22Rv1 (cell line): ENCODE data around the gene IFITM1.
"Not testable (repeated sequence)": the region's sequence is repeated elsewhere in the genome, so short reads cannot be mapped to it uniquely, and the experiment has no call there.

Experiments
- H3K27ac ChIP-seq: fragments of 450-650 bp; 2 replicates; pipeline ENCODE4 v1.5.1; 2017
- ZFX ChIP-seq: fragments of 450-650 bp; IDR thresholded peaks from 2 replicates; pipeline ENCODE4 v1.6.1; 2017; ENCODE audit warnings: antibody characterized with exemption, borderline replicate concordance
- TF ChIP-seq, protein P1 (sequence below): fragments of 450-650 bp; IDR thresholded peaks from 2 replicates; pipeline ENCODE4 v1.5.1; 2017; ENCODE audit warnings: mild to moderate bottlenecking

Gene IFITM1

DNA sequence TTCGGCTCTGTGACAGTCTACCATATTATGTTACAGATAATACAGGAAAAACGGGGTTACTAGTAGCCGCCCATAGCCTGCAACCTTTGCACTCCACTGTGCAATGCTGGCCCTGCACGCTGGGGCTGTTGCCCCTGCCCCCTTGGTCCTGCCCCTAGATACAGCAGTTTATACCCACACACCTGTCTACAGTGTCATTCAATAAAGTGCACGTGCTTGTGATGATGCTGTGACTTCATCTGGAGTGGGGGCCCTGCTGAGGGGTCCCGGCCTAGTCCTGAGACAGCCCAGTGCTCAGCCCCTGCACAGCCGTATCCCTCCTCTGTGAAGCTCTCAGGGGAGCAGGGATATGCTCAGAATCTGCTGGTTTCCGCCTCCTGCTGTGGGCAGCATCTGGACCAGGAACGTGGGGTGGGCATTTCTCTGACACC lies 1.2 kb downstream of the IFITM1 start:
- TF ChIP-seq, protein P1, sequence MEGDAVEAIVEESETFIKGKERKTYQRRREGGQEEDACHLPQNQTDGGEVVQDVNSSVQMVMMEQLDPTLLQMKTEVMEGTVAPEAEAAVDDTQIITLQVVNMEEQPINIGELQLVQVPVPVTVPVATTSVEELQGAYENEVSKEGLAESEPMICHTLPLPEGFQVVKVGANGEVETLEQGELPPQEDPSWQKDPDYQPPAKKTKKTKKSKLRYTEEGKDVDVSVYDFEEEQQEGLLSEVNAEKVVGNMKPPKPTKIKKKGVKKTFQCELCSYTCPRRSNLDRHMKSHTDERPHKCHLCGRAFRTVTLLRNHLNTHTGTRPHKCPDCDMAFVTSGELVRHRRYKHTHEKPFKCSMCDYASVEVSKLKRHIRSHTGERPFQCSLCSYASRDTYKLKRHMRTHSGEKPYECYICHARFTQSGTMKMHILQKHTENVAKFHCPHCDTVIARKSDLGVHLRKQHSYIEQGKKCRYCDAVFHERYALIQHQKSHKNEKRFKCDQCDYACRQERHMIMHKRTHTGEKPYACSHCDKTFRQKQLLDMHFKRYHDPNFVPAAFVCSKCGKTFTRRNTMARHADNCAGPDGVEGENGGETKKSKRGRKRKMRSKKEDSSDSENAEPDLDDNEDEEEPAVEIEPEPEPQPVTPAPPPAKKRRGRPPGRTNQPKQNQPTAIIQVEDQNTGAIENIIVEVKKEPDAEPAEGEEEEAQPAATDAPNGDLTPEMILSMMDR, result no peak
- no peak for TF ChIP-seq ZFX
- no peak overlapping the region for H3K27ac ChIP-seq

DNA sequence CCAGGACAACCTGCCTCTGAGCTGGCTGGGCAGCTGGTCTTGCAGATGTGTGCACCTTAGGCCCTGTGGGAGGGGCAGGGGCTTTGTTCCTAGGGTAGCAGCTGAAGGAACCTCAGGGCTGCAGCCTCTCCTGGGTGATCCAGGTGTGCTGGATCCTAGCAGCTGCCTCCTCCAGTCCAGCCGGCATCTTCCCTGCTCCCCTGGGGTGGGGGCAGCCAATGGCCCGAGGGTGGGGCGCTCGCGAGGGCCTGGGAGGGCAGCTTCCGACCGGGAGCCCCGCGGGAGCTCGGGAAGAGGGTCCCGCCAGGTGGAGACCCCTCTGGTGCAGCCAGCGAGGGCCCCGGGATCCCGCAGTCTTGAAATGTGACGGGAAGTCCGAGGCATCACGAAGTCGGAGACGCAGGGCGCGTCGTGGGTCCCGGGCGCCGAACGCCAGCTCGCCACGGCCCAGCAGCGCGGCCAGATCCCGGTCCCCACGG lies 1.7 kb downstream of the IFITM1 start:
- H3K27ac ChIP-seq, result no peak overlapping the region
- no peak for TF ChIP-seq ZFX
- TF ChIP-seq, protein P1, result no peak

DNA sequence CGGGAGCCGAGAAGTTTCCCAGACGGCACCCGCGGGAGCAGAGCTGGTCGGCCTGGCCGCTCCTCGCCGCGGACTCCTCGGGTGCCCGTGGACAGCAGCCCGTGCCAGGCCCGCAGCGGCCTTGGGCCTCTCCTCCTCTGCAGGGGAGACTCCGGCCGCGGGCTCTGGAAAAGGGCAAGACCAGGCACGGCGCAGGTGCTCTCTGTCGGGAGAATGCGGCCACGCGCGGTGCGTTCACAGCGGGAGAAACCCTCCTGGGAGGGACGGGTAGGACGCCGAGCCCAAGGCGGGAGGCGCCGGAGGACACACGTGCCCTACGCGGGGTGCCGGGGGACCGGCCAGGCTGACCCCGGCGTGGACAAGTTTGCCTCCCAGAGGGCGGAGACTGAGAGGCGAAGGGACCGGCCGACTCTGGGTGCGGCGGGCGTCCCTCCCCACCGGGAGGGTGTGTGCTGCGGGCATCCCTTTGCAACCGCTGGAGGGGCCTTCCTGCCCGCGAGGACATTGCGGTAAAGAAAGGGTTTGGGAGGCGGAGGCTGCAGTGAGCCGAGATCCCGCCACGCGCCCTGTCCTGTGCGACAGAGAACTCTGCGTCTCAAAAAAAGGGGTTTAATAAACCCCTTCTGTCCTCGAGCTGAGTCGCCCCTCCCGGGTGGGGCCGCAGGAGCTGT lies 2.3 kb downstream of the IFITM1 start:
- H3K27ac ChIP-seq, result no peak overlapping the region
- TF ChIP-seq, protein P1, result no peak
- TF ChIP-seq ZFX, result no peak

DNA sequence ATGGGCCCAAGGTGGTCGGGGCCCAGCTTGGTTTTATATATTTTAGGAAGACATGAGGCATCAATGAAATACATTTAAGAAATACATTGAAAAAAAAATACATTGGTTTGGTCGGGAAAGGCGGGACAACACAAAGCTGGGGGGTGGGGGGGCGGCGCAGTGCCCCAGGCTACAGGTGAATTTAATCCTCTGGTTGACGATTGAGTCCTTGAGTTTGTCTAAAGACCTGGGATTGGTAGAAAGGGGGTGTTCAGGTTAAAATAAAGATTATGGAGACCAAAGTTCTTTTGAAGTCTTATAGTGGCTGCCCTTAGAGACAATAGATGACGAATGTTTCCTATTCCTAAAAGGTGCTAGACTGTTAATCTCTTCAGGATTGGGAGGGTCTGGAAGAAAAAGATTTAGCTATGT lies 3.1 kb downstream of the IFITM1 start:
- no peak overlapping the region for H3K27ac ChIP-seq
- no peak for TF ChIP-seq ZFX
- TF ChIP-seq, protein P1, result no peak

DNA sequence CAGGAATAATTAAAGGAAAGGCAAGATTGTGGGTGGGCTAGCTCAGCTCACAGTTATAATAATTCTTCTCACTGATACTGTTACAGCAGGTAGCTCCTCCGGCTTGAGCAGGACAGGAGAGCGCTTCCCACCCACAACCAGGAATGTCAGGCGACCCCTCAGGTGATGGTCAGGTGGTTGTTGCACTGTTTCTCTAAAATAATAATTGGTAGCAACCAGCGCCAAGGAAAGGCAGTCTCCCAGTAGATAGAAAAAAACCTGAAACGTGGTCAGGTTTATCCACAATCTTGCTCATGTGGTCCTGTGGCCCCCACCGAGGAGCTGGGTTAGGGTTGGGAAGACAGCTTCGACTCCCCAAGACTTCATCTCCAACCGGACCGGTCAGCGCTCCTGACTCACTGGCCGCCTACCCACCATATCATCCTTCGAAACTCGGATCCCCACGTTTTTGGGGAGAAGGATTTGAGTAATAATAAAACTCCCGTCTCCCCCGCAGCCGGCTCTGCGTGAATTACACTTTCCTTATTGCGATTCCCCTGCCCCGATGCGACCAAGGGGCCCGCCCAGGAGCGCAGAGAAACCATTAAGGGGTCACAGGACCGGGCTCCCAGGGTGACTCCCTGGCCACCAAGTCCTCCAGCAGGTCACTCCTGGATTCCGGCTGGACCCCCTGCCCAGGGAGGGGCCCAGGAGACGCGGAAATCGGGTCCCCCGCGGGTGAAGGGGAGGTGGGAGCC lies 4.0 kb downstream of the IFITM1 start:
- not testable (repeated sequence) for H3K27ac ChIP-seq

DNA sequence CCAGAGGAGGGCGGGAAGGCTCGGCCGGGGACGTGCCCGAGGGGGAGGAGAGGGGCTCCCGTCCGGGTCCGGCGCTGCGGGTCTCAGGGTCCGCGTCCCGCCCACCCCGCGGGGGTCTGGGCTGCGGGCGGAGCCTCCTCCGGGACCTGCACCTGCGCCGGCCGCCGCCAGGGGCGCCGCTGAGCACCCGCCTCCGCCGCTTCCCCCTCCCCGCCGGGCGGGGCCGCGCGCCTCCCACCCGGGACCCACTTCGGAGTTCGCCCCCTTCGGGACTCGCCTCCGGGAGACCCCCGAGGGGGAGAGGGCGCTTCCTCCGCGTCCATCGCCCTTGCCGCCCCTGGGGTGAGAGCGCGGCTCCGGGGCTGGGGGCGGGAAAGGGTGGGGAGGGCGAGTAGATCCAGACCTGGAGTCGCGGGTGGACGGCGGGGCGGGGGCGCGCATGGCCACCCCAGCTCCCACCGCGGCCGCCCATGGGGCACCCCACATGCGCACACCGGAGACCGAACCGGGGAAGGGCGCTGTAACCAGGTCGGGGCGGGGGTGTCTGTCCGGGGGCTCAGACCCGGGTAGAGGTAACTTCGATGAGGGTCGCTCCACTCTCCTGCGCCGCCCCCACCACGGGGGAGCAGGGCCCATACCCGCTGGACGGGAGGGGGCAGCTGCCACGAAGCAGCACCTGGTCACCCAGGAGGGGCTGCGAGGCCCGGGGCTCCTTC lies 4.7 kb downstream of the IFITM1 start:
- not testable (repeated sequence) for H3K27ac ChIP-seq

DNA sequence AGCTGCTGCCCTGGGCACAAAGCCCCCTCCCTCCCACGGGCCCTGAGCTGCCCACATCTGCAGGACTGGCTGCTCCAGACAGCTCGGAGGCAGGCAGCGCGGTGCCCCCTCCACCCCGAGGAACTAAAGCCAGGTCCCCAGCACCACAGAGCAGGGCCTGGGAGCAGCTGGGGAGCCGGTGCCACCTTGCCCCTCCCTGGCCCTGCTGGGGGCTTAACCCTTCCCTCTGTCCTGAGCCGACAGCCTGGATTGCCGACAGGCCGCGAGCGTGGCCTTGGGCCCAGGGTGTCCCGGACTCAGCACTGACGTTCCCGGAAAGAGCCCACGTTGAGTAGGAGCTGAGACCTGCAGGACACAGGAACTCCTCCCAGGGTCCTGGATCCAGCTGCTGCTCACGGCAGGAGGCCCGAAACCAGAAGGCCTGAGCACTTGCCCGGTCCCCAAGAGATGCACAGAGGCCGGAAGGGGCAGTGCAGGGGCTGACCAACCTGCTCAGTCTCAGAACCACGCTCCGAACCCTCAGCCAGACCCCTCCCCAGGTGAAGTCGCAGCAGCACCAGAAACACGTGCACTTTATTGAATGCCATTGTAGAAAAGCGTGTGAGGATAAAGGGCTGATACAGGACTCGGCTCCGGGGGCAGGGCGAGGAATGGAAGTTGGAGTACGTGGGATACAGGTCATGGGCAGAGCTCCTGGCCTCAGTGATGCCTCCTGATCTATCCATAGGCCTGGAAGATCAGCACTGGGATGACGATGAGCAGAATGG lies 5.5 kb downstream of the IFITM1 start:
- H3K27ac ChIP-seq, result not testable (repeated sequence)

DNA sequence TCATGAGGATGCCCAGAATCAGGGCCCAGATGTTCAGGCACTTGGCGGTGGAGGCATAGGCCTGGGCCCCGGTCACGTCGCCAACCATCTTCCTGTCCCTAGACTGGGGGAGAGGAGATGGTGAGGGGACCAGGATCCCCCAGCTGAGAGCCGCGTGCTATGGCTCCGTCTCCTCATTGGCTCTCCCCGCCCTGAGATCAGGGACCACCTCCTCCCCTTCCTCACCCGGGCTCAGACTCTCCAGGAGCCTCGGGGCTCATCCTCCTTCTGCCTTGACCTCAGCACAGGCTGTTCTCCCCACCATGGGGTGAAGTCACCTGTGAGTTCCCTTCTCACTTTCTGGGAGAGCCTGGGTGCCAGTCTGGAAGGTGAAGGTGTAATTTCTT lies 6.0 kb downstream of the IFITM1 start:
- H3K27ac ChIP-seq, result not testable (repeated sequence)

DNA sequence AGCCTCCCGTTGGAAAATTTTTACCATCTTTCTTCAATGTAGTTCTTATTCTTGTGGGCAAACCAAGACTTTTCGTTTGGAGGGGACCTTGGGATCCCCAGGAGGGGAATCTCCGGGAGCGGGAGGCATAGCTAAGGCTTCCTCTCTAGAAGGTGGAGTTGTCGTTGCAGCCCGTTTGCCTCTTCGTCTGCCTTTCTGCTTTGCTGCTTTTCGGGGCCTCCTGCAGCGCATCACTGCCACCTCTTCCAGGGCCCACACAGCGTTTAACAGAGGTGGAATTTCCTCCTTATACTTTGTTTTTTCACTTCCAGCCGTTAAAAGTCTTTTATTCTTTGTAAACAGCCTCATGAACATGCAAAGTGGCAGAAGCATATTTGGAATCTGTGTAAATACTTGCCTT lies 10.3 kb downstream of the IFITM1 start:
- H3K27ac ChIP-seq, result no peak overlapping the region
- TF ChIP-seq ZFX, result no peak
- TF ChIP-seq, protein P1, result no peak

DNA sequence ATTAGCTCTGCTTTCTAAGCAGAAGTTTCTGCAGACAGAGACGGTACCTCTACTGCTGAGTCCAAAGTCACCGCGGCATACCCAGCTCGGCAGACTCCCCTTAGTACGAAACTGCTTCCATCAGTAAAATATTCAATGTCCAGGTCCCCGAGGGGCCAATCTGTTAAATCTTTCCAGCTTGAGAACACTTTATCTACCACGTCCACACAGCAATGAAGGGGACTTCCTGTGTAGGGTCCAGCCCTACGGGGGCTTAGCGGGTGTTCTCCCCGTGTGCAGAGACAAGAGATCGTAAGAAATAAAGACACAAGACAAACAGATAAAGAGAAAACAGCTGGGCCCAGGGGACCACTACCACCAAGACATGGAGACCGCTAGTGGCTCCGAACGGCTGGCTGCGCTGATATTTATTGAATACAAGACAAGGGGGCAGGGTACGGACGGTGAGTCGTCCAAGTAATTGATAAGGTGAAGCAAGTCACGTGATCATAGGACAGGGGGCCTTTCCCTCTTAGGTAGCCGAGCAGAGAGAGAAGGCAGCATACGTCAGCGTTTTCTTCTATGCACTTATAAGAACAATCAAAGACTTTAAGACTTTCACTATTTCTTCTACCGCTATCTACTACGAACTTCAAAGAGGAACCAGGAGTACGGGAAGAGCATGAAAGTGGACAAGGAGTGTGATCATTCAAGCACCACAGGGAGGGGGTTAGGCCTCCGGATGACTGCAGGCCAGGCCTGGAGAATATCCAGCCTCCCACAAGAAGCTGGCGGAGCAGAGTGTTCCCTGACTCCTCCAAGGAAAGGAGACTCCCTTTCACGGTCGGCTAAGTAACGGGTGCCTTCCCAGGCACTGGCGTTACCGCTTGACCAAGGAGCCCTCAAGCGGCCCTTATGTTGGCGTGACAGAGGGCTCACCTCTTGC lies 11.0 kb downstream of the IFITM1 start:
- H3K27ac ChIP-seq, result not testable (repeated sequence)
